ENCODE data around the gene CD200R1. TPM values are rescaled to one million over a fixed set of nuclear protein-coding genes. Genes with fewer than 3 reads are reported as not detected.
A peak's percentile ranks its signal among the peaks of the same experiment; 100 is the strongest.

The CD200R1 gene
- total RNA-seq, 6 experiments from 2014 or later, result not detected

- H3K9me3 Mint-ChIP-seq, result no peaks in the 10 kb centered on the region
- H3K4me1 Mint-ChIP-seq (ENCODE audit: low read depth), result peaks cover 4% of the 10 kb centered on the region
- no peak overlapping the region for H3K4me3 Mint-ChIP-seq
- TF ChIP-seq CTCF (IDR thresholded peaks at IDR 0.05), result no peak
- no peak overlapping the region for H3K27ac Mint-ChIP-seq
- H3K36me3 Mint-ChIP-seq (ENCODE audit: low read depth), result peaks cover 20% of the 10 kb centered on the region
- DNase-seq, result no peak
- peaks cover 2% of the 10 kb centered on the region; the same call in 1 of the 2 replicates for H3K27me3 Mint-ChIP-seq (ENCODE audit: insufficient read depth)
These were observed 25.8 kb upstream of the CD200R1 start for GRCh38 chr3:113000691-113001090.

- H3K9me3 Mint-ChIP-seq, result no peaks in the 10 kb centered on the region
- no peak for TF ChIP-seq CTCF (IDR thresholded peaks at IDR 0.05)
- peaks cover 5% of the 10 kb centered on the region; the same call in 1 of the 2 replicates for H3K36me3 Mint-ChIP-seq (ENCODE audit: low read depth)
- H3K27me3 Mint-ChIP-seq (ENCODE audit: insufficient read depth), result no peaks in the 10 kb centered on the region
- DNase-seq, result no peak
- H3K27ac Mint-ChIP-seq, result no peak overlapping the region
- peaks cover 30% of the 10 kb centered on the region for H3K4me1 Mint-ChIP-seq (ENCODE audit: low read depth)
- no peak overlapping the region for H3K4me3 Mint-ChIP-seq
These were observed 20.9 kb upstream of the CD200R1 start for GRCh38 chr3:112995800-112996199.

GRCh38 chr3:112990672-112991602 lies 16.0 kb upstream of the CD200R1 start, which contains the start of gene GTPBP8:
Gene GTPBP8 (plus strand): TSS chr3:112990984. CDS start chr3:112991000, 16 bp downstream.
- H3K9me3 Mint-ChIP-seq, result no peaks in the 10 kb centered on the region
- TF ChIP-seq CTCF (IDR thresholded peaks at IDR 0.05), result peak; percentile 27; the same call in 1 of the 2 replicates
- peak within 1 kb of the TSS; percentile 92 for H3K27ac Mint-ChIP-seq
- no peaks in the 10 kb centered on the region; the same call in 1 of the 2 replicates for H3K27me3 Mint-ChIP-seq (ENCODE audit: insufficient read depth)
- peaks cover 5% of the 10 kb centered on the region; the same call in 1 of the 2 replicates for H3K36me3 Mint-ChIP-seq (ENCODE audit: low read depth)
- peak within 1 kb of the TSS; percentile 91 for H3K4me3 Mint-ChIP-seq
- H3K4me1 Mint-ChIP-seq (ENCODE audit: low read depth), result peaks cover 30% of the 10 kb centered on the region
- peak; percentile 78 for DNase-seq

GRCh38 chr3:112987710-112988334 lies 12.9 kb upstream of the CD200R1 start:
- Mint-ChIP-seq H3K27ac (no peak overlapping the region), H3K9me3 (no peaks in the 10 kb centered on the region), H3K4me1 (ENCODE audit: low read depth) (peaks cover 20% of the 10 kb centered on the region), H3K36me3 (ENCODE audit: low read depth) (no peaks in the 10 kb centered on the region), H3K4me3 (no peak overlapping the region), H3K27me3 (ENCODE audit: insufficient read depth) (peaks cover 2% of the 10 kb centered on the region)
- no peak for DNase-seq
- TF ChIP-seq CTCF (IDR thresholded peaks at IDR 0.05), result no peak

GRCh38 chr3:112984485-112984884 lies 9.6 kb upstream of the CD200R1 start:
- Mint-ChIP-seq H3K4me1 (ENCODE audit: low read depth) (no peaks in the 10 kb centered on the region; the same call in 1 of the 2 replicates), H3K4me3 (no peak overlapping the region), H3K9me3 (no peaks in the 10 kb centered on the region), H3K27me3 (ENCODE audit: insufficient read depth) (peaks cover 2% of the 10 kb centered on the region), H3K36me3 (ENCODE audit: low read depth) (no peaks in the 10 kb centered on the region), H3K27ac (no peak overlapping the region)
- TF ChIP-seq CTCF (IDR thresholded peaks at IDR 0.05), result no peak
- no peak for DNase-seq
